GM19043 (cell line): ENCODE results near the gene NACA2.
"Not testable (repeated sequence)": the region's sequence is repeated elsewhere in the genome, so short reads cannot be mapped to it uniquely, and the experiment has no call there.

Source experiments
- ATAC-seq: cut with Tn5 transposase; IDR thresholded peaks from one replicate; pipeline ENCODE4 v1.9.1; 2021; ENCODE audit warnings: low read depth; ENCODE audit not compliant: unreplicated experiment

The NACA2 gene

GRCh38 chr17:61591018-61591417, at the start of gene NACA2:
NACA2 (minus strand) TSS chr17:61591219; CDS start chr17:61591180, 39 bp downstream.
- no peak for ATAC-seq

- no peak for ATAC-seq
Measured at GRCh38 chr17:61639818-61640217, 48.8 kb upstream of the NACA2 start.

GRCh38 chr17:61638087-61638486, 47.1 kb upstream of the NACA2 start:
- ATAC-seq: no peak

- no peak for ATAC-seq
Measured at GRCh38 chr17:61635913-61636432, 45.0 kb upstream of the NACA2 start.

- no peak for ATAC-seq
Measured at GRCh38 chr17:61634942-61635538, 44.0 kb upstream of the NACA2 start.

- no peak for ATAC-seq
Measured at GRCh38 chr17:61634011-61634539, 43.1 kb upstream of the NACA2 start.

GRCh38 chr17:61632826-61633225, 41.8 kb upstream of the NACA2 start:
- ATAC-seq: no peak

GRCh38 chr17:61631800-61632199, 40.8 kb upstream of the NACA2 start:
- no peak for ATAC-seq

GRCh38 chr17:61628158-61628557, 37.1 kb upstream of the NACA2 start:
- not testable (repeated sequence) for ATAC-seq

GRCh38 chr17:61627658-61628057, 36.6 kb upstream of the NACA2 start:
- ATAC-seq: no peak

- no peak for ATAC-seq
Measured at GRCh38 chr17:61627125-61627524, 36.1 kb upstream of the NACA2 start.

- ATAC-seq: no peak
Measured at GRCh38 chr17:61625564-61625963, 34.5 kb upstream of the NACA2 start.

- no peak for ATAC-seq
Measured at GRCh38 chr17:61624951-61625350, 33.9 kb upstream of the NACA2 start.

- no peak for ATAC-seq
Measured at GRCh38 chr17:61621317-61621716, 30.3 kb upstream of the NACA2 start.

- ATAC-seq: no peak
Measured at GRCh38 chr17:61619953-61620352, 28.9 kb upstream of the NACA2 start.

- no peak for ATAC-seq
Measured at GRCh38 chr17:61619493-61619892, 28.5 kb upstream of the NACA2 start.

GRCh38 chr17:61618950-61619349, 27.9 kb upstream of the NACA2 start:
- ATAC-seq: no peak

- no peak for ATAC-seq
Measured at GRCh38 chr17:61617330-61617729, 26.3 kb upstream of the NACA2 start.

- no peak for ATAC-seq
Measured at GRCh38 chr17:61616783-61617182, 25.8 kb upstream of the NACA2 start.

- ATAC-seq: no peak
Measured at GRCh38 chr17:61614219-61614618, 23.2 kb upstream of the NACA2 start.

GRCh38 chr17:61611323-61611722, 20.3 kb upstream of the NACA2 start:
- no peak for ATAC-seq

GRCh38 chr17:61605692-61606091, 14.7 kb upstream of the NACA2 start:
- no peak for ATAC-seq
